ENCODE measurements around the gene PIM3.

Gene PIM3

DNA sequence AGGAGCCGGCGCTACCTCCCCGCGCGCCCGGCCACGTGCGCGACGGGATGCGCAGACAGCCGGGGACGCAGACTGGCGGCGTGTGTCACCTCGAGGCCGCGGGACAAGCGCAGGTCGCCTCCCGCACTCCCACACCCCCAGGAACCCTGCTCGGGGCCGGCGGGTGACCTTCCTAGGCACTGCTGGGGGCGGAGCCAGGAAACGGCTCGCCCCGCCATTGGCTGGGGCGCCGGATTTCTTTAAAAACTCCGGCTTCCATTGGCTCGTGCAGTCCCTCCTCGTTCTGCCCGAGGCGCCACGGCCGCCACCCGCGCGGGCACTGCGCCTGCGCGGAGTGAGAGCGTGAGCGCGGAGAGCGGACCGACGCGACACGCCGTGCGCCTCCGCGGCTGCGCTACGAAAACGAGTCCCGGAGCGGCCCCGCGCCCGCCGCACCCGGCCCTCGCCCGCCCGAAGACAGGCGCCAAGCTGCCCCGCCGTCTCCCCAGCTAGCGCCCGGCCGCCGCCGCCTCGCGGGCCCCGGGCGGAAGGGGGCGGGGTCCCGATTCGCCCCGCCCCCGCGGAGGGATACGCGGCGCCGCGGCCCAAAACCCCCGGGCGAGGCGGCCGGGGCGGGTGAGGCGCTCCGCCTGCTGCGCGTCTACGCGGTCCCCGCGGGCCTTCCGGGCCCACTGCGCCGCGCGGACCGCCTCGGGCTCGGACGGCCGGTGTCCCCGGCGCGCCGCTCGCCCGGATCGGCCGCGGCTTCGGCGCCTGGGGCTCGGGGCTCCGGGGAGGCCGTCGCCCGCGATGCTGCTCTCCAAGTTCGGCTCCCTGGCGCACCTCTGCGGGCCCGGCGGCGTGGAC lies at the start of gene PIM3:
TSS of gene PIM3 (plus strand) at position 614 of the 846 bp plus-strand sequence. CDS start at position 790, 176 bp downstream.
- DNase-seq = peak; percentile 96

DNA sequence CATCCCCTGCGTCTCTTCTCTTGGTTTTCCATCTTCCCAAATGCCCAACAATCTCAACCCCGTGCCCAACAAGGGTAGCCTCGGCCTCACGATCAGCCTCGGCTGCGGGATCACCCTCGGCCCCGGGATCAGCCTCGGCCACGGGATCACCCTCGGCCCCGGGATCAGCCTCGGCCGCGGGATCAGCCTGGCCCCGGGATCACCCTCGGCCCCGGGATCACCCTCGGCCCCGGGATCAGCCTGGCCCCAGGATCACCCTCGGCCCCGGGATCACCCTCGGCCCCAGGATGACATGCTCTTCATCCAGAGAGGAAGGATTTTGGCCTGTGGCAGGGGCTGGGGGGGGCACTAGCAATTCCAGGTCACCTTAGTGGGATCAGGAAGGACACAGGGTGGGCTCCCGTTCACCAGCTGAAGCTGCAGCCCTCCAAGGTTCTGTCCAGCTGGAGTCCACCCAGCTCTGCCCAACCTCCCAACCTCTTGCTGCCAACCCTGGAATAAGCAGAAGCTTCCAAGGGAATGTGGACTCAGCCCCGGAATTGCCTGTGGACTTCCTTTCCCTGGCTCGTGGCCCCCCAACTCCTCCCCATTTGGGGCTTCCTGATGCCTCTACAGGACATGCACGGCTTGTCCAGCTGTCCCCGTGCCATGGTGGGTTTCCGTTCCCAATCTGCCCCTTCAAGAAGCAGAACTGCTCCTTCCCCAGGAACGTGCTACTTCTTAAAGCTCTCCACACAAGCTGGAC lies 48.5 kb upstream of the PIM3 start:
- no peak for DNase-seq

DNA sequence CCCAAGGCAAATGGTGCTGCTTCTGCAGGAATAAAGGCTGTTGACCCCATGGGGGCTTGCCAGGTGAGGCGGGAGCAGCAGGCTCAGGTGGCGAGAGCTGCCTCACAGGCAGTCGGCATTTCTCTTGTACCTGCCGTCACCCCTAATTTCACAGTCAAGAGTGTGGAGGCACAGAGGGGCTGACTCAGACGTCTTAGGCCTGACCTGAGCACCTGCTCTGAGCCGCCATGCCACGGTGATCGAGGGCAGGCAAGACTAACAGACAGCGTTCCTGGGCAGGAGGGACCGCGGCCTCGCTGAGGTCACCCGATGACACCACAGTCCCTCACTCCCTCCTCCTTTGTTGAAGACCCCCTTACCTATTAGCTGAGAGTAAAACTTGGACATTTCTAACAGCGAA lies 47.5 kb upstream of the PIM3 start:
- DNase-seq = no peak

DNA sequence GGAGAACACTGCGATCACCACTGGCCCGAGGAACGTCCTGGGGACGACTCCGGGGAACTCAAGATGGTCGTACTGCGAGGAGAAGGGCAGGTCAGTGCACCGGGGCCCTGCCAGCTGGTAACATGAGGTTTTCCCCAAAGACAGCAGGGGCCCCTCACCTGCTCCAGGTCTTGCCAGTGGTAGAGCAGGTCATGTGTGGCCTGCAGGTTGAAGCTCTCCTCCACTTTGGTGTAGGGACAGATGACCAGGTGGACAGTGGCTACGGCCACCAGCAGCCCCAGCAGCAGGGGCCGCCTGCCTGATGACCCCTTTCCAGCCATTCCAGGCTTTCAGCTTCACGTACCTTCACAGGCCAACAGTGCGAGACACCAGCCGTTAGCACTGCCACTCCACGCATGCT lies 47.1 kb upstream of the PIM3 start:
- DNase-seq = no peak

DNA sequence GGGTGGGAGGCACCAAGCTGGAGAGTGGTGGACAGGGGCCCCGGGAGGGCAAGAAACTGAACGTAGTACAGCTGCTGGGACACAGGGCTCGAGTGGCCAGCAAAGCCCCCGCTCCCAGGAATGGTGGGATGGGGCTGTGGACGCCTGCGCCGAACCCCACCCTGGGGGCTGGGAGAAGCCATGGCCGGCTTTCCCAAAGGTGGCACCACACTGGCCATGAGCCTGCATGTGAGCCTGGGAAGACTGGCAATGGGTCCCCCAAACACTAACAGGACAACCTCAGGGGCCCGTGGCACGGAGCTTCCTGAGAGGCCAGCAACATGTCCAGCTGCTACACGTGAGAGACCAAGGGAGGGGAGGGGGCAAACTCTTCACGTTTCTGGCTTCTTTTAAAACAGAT lies 46.3 kb upstream of the PIM3 start:
- no peak for DNase-seq

DNA sequence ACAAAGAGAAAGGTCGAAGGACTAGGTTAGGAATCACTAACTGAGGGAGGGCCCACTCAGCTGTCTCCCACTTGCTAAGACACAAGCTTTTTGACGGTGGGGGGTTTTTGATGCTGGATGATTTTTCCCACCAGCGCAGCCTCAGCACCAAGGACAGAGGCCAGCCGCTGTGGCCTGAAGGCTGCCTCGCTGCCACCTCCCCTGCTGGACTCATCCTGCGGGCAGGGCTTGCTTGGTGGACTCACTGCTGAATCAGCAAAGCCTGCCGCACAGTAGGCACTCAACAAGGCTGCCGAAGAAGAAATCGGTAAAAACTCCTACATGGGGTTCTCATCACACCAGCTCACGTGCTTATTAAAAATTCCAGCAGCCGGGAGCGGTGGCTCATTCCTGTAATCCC lies 45.0 kb upstream of the PIM3 start:
- DNase-seq = no peak

DNA sequence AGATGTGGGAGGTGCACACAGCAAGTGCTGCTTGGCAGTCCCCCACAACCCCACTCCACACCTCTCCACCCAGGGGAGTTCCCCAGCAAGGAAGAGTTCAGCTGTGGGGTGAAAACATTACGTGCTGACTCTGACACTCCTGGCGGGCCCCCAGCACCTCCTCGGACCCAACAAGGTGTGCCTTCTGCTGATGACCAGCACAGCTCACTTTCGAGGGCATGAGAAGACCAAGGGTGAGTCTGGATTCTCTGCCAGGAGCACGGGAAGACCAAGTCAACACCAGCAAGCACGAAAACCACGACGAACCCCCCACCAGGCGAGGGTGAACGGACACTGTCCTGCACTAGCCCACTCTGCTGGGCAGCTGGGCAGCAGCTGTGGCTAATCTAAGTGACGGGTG lies 43.7 kb upstream of the PIM3 start:
- DNase-seq = no peak

DNA sequence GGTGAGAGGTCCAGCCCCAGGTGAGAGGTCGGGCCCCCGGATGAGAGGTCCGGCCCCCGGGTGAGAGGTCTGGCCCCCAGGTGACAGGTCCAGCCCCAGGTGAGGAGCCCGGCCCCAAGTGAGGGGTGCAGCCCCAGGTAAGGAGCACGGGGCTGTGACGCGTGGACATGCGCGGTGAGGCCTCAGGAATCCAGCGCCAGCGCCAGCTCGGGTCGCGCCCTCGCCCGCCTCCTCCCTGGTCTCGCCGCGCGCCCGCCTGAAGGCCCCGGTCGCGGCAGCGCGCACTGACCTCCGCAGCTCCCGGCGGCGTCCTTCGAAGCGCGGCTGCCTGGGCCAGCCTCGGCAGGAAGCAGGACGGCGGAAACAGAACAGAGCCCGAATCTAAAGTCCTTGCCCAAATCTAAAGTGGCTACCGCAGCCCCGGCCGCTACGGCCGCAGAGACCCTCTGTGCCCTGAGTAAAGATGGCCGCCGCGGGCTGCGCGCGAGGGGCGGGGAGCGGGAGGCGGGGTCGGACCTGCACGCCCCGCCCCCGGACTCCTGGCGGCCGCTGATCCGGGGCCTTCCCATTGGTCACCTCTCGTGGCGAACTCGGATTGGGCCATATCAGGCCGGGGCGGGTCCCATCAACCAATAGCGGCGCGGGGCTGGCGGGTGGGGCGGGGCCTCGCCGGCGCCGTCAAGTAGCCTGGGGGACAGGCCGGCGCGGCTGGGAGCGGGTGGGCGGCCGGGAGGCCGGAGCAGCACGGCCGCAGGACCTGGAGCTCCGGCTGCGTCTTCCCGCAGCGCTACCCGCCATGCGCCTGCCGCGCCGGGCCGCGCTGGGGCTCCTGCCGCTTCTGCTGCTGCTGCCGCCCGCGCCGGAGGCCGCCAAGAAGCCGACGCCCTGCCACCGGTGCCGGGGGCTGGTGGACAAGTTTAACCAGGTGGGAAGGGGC lies 42.3 kb upstream of the PIM3 start, which contains the start of the genes ALG12 and CRELD2:
TSS of gene ALG12 (minus strand) at position 465 of the 937 bp plus-strand sequence. CDS start 4,673 bp downstream, outside the sequence.
TSS of gene CRELD2 (plus strand) at position 661 of the 937 bp plus-strand sequence. CDS start at position 797, 136 bp downstream.
- DNase-seq = peak; percentile 91

DNA sequence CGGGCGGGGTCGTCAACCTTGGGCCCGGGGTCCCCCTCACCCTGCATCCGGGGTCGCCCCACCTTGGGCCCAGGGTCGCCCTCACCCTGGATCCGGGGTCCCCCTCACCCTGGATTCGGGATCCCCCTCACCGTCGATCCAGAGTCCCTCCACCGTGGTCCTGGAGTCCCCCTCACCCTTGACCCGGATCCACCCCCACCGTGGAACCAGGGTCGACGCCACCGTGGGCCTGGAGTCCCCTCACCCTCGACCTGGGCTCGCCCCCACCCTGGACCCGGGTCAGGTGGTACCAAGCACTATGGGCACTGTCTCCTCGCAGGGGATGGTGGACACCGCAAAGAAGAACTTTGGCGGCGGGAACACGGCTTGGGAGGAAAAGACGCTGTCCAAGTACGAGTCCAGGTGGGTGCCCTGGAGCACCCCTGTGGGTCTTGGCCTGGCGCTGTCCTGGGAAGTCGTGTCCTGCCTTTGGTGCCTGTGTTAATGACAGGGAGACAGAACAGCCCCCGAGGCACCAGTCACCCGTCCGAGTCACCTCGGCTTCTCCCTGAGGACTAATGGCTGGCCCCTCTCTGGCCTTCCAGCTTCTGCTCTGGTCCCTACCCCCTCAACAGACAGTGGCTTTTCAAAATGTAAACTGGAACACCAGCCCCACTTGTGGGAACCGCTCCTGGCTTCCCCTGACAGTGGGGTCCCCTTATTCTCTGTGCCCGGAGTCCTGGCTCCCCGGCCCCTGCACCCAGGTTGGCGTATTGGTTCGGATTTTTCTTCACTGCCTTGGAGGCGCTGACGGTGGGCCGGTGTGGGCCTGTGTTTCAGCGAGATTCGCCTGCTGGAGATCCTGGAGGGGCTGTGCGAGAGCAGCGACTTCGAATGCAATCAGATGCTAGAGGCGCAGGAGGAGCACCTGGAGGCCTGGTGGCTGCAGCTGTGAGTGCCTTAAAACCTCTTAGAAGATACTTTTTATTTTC lies 41.4 kb upstream of the PIM3 start:
- DNase-seq = no peak

DNA sequence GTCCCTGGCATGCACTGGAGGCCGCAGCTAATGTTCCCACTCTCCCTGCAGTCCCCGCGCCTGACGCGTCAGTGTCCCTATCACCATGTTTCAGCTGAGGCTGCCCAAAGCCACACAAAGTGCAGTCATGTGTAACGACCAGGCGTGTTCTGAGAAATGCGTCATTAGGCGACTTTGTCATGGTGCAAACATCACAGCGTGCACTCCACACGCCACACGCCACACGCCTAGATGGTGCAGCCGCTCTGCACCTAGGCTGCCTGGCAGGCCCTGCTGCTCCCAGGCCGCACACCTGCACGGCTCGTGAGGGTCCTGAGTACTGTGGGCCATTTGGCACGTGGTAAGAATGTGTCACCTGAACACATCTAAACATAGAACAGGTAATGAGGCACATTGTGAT lies 39.7 kb upstream of the PIM3 start:
- DNase-seq = no peak

DNA sequence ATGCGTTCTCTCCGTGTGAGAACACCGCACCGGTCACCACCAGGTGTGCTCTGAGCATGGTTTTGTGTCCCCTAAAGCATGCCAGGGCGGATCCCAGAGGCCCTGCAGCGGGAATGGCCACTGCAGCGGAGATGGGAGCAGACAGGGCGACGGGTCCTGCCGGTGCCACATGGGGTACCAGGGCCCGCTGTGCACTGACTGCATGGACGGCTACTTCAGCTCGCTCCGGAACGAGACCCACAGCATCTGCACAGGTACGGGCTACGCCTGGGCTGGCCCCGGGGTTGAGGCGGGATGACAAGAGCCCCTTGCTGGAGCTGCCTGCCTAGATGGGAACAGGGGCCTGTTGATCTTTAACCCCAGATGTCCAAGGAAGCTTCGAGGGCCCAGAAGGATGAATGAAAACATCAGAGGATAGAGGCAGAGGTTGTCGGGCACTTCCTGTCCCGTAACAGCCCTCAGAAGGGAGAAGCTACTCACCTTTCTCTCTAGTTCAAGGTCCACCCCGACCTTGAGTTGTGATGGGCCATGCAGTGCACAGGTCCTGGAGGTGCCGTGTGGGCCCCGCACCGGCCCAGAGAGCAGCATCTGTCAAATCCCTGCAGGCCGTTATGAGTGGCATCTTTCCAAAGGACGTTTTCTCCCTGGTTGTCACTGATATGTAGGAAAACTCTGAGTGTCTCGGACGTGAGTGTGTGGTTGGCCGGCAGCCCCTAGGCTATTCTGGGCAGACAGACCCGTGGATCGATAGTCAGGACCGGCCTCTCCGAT lies 38.9 kb upstream of the PIM3 start:
- DNase-seq = no peak

DNA sequence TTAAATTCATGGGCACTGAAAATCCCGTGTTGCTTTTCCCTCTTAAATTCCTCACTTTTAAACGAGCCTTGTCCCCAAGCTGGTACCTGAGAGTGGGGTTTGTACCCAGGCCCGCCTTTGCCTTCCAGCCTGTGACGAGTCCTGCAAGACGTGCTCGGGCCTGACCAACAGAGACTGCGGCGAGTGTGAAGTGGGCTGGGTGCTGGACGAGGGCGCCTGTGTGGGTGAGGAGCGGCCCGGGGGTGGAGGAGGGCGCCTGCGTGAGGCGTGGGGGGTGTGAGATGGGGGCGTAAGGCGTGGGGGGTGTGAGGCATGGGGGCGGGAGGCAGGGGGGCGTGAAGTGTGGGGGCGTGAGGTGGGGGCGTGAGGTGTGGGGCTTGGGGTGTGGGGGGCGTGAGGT lies 38.1 kb upstream of the PIM3 start:
- DNase-seq = no peak

DNA sequence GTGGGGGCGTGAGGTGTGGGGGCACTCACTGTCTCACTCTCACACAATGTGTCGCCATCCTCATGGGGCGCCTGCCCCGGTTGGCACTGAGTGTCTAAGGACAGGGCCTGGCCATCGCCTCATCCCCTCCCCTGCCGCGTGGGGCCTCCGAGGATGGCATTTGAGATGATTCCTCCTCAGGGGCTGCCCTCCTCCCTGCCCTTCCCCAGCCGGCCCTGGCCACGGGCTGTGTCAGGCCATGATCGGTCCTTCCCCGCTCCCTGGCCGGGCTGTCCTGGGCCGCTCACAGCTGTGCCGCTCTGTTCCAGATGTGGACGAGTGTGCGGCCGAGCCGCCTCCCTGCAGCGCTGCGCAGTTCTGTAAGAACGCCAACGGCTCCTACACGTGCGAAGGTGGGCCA lies 37.6 kb upstream of the PIM3 start:
- no peak for DNase-seq

DNA sequence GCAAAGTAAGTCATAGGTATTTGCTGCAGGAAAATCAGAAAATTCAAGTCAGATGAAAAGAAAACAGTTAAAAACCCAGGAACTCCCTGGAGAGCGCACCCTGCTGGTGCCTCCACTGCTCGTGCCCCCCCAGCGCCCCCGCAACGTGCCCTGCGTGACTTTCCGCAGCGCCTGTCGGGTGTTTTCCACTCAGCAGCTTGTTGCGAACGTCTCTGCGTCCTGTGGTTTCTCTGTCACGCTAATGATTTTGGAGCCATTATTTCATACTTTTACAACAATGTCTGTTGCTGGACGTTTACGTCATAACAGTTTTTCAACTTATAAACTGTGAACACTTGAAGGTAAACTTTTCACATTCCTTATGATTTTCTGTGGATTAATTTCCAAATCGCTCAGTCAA lies 37.1 kb upstream of the PIM3 start:
- DNase-seq = no peak

DNA sequence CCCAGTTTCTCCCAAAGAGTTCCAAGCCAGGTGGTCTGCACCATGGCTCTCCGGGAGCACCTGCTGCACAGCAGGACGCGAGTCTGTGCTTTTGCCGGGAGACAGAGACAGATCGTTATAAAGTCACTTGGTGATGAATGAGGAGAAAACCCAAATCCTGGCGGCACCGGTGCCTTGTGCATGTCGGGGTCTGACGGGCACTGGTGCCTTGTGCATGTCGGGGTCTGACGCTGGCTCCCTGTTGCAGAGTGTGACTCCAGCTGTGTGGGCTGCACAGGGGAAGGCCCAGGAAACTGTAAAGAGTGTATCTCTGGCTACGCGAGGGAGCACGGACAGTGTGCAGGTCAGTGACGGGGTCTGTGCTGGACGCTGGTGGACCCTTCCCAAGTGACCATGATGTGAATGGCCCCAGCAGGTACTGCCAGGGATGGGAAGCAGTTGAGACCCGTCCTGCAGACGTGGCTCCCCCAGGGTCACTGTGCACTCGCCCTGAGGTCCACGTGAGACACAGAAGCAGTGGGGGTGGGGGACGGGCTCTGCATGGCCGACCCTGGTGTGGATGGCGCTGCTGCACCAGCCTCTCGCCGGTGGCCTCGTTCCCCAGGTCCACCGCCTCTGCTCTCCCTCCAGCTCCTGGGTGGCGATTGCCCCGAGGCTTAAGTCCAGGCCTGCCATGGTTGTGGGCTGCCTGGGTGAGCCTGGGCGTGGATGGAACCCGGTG lies 36.3 kb upstream of the PIM3 start:
- DNase-seq = no peak

DNA sequence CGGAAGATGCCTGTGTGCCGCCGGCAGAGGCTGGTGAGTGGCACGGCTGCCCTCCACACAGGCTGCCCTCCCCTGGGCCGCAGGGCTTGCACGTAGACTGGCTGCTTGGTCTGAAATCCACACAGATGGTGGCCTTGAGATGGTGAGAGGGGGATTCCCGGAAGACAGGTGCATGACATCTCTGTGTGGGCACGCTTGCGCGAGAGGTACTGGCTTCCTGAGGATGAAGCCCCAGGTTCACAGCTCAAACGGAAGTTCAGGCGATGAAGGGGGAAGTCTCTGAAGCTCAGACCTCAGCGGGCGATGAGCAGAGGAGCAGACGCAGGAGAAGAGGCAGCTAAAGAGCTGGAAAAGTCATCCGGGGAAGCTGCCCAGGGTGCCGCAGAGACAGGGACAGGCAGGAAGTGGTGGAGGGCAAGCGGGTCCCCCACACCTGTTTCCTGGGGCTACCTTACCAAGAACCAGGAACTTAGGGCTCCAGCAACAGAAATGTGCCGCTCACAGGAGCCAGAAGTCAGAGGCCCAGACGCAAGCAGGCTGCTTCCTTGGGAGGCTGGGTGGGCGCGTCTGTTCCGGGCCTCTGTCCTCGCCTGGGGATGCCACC lies 34.9 kb upstream of the PIM3 start:
- no peak for DNase-seq

DNA sequence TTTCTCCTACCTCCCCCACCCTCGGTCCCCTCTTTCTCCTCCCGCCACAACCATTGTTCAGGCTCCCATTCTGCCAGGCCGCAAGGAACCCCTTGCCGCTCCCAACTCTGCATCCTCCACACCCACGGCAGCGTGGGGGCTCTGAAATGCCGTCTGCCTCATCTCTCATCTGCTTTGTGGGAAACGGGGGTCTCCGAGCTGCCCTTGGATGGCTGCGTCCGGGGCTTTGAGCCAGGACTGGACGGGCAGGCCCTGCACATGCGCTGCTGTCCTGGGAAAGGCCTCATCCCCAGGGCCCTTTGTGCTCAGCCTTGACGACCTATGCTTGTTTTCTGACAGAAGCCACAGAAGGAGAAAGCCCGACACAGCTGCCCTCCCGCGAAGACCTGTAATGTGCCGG lies 33.7 kb upstream of the PIM3 start:
- DNase-seq = no peak

DNA sequence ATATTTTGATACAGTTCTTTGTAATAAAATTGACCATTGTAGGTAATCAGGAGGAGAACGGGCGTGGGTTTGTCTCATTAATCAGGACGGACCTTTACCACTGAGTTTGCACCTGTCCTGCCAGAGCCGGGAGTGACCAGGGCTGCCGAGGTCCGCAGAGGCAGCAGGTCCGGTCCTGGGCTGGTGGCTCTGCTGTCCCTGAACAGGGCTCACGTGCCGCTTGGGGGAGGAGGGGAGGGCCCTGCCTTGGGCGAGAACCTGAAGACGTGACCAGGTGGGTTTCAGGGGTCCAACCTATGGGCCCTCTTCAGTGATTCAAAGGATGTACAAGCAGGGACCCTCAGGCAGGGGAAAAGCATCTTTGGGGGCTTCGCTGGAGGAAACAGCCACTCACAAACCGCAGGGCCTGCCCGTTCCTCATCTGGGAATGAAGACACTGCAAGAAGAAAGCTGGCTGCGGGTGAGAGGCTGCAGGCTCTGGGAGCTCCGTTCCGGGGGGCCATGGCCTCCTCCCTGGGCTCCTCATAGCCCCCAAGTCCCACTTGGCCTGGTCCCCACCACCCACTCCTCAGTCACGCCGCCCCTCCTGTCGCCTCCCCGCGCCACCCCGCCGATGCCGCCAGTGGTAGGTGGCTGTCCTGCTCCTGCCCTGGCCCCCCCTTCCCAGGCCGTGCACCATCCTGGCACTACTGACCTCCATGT lies 32.9 kb upstream of the PIM3 start:
- DNase-seq = no peak

DNA sequence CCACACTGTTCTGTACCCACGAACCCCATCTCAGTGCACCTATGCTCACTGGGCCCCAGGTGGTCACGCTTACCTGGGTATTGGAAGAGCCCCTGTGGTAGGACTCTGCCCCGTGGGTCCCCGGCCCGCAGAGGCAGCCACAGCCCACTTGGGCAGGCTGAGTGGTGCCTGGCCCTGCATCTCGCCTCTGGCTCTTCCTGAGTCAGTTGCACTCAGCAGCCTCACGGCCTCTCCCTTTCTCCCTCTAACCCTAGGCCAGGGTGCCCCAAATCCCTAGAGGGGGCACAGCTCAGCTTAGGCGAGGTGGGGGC lies 32.4 kb upstream of the PIM3 start:
- DNase-seq = no peak

Measured in NCI-H1694 treated with DMSO at 0.1 percent for 48 hours (cell line).